HepG2 (cell line): ENCODE measurements around the gene CCDC201. TPM values are rescaled to one million over a fixed set of nuclear protein-coding genes. Genes with fewer than 3 reads are reported as not detected.

Experiments used
- ELF1 ChIP-seq: sonication (generic); formaldehyde crosslinking; IDR thresholded peaks from 2 replicates; pipeline ENCODE4 v1.4.0; 2020; ENCODE audit warnings: missing genetic modification reagents
- HOXA9 ChIP-seq: sonication (generic); formaldehyde crosslinking; IDR thresholded peaks from 2 replicates; pipeline ENCODE4 v1.8.1; 2022; ENCODE audit warnings: missing genetic modification reagents, mild to moderate bottlenecking, moderate library complexity, borderline replicate concordance
- MTA1 ChIP-seq: sonication (generic); formaldehyde crosslinking; IDR thresholded peaks from 2 replicates; pipeline ENCODE4 v1.4.0; 2020; ENCODE audit warnings: missing genetic modification reagents, mild to moderate bottlenecking, borderline replicate concordance
- NAIF1 ChIP-seq: sonication (generic); formaldehyde crosslinking; IDR thresholded peaks from 2 replicates; pipeline ENCODE4 v1.5.0; 2020; ENCODE audit warnings: mild to moderate bottlenecking, missing genetic modification reagents, borderline replicate concordance
- PHF5A ChIP-seq: IDR thresholded peaks from one replicate; pipeline ENCODE4 v1.6.1; 2018; ENCODE audit warnings: low read depth, missing genetic modification reagents; ENCODE audit not compliant: unreplicated experiment
- SNAI1 ChIP-seq: sonication (generic); formaldehyde crosslinking; IDR thresholded peaks from 2 replicates; pipeline ENCODE4 v1.5.0; 2020; ENCODE audit warnings: mild to moderate bottlenecking, missing genetic modification reagents, borderline replicate concordance
- XRCC5 ChIP-seq: fragments of 200-400 bp; formaldehyde crosslinking; optimal IDR thresholded peaks from 2 replicates; pipeline ENCODE3; 2017; ENCODE audit warnings: mild to moderate bottlenecking, low read length
- ZFP90 ChIP-seq: sonication (generic); formaldehyde crosslinking; IDR thresholded peaks from 2 replicates; pipeline ENCODE4 v1.8.0; 2022; ENCODE audit warnings: missing genetic modification reagents, mild to moderate bottlenecking, inconsistent platforms, borderline replicate concordance
- ZKSCAN8 ChIP-seq: IDR thresholded peaks from 2 replicates; pipeline ENCODE4 v1.6.1; 2016; ENCODE audit warnings: borderline replicate concordance, missing genetic modification reagents, missing compliant biosample characterization
- ZNF274 ChIP-seq: sonication (generic); formaldehyde crosslinking; IDR thresholded peaks from 2 replicates; pipeline ENCODE4 v1.5.1; 2020; ENCODE audit warnings: mild to moderate bottlenecking, missing genetic modification reagents
- ZNF460 ChIP-seq: sonication (generic); formaldehyde crosslinking; IDR thresholded peaks from 2 replicates; pipeline ENCODE4 v1.5.1; 2020; ENCODE audit warnings: missing genetic modification reagents, mild to moderate bottlenecking, borderline replicate concordance
- ZNF558 ChIP-seq: sonication (generic); formaldehyde crosslinking; IDR thresholded peaks from 2 replicates; pipeline ENCODE4 v1.9.0; 2022; ENCODE audit warnings: mild to moderate bottlenecking, missing genetic modification reagents, borderline replicate concordance
- ZNF616 ChIP-seq: sonication (generic); formaldehyde crosslinking; IDR thresholded peaks from 2 replicates; pipeline ENCODE4 v1.5.0; 2020; ENCODE audit warnings: low read depth, mild to moderate bottlenecking, missing genetic modification reagents
- polyA plus RNA-seq, 8 experiments: library from polyadenylated mRNA; depleted of rRNA in 3 of 8; stranded (reverse) in 7 of 8; unstranded in 1 of 8; fragments of >200 nt; fragmentation: Illumina TruSeq in 4 of 8; extraction: Trizol in 4 of 8; gene quantifications; 2 replicates each; pipeline versions ENCODE4 v1.2.1 to v1.2.3, GENCODE V29; 2011 to 2016; ENCODE audit warnings: low read depth in 4 of 8, missing spikeins in 1 of 8, mixed read lengths in 1 of 8; ENCODE audit not compliant: insufficient read depth in 1 of 8
- total RNA-seq, 5 experiments: library from RNA; depleted of rRNA; stranded (reverse); fragments of >200 nt; fragmentation: Illumina TruSeq; extraction: Trizol; gene quantifications; 2 replicates each; pipeline ENCODE4 v1.2.3, GENCODE V29; 2016; ENCODE audit warnings: low read depth in 1 of 5
- TF ChIP-seq, protein P1 (sequence below): fragments of 450-650 bp; IDR thresholded peaks from 2 replicates; pipeline ENCODE4 v1.6.1; 2016
- TF ChIP-seq, protein P2 (sequence below): sonication (generic); formaldehyde crosslinking; IDR thresholded peaks from 2 replicates; pipeline ENCODE4 v1.5.1; 2020; ENCODE audit warnings: mild to moderate bottlenecking, missing genetic modification reagents
- TF ChIP-seq, protein P3 (sequence below): sonication (generic); formaldehyde crosslinking; IDR thresholded peaks from 2 replicates; pipeline ENCODE4 v1.5.1; 2020; ENCODE audit warnings: missing genetic modification reagents, mild to moderate bottlenecking, borderline replicate concordance
- TF ChIP-seq, protein P4 (sequence below): sonication (generic); formaldehyde crosslinking; IDR thresholded peaks from 2 replicates; pipeline ENCODE4 v1.4.0; 2020; ENCODE audit warnings: missing genetic modification reagents, borderline replicate concordance
- TF ChIP-seq, protein P5 (sequence below): sonication (generic); formaldehyde crosslinking; IDR thresholded peaks from 2 replicates; pipeline ENCODE4 v1.8.0; 2022; ENCODE audit warnings: missing genetic modification reagents, mild to moderate bottlenecking, inconsistent platforms, borderline replicate concordance

Gene CCDC201
- total and polyA plus RNA-seq, 2 of the 13 experiments (the other 11 are each of a cell fraction or from before 2014, with no cell fraction given), result 0.92 TPM; not detected in 1

DNA sequence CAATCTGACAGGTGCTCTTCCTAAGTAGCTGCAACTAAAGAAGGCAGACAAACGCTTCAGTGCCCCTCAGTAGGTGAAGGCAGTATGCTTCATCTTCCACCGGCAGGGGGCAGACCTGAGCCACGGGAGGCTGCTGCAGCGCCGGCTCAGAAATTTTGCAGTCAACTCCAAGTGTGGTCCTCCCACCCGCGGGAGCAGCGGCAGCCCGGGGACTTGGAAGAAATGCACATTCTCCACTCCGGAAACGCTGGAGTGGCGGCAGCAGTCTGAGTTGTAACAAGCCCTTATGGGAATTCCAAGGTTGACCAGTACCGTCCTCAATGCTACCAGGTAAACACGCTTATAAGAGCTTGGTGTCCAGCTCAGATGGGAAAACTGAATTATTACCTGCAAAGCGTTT is 44.8 kb upstream of the CCDC201 start (continued):
- TF ChIP-seq, protein P1, sequence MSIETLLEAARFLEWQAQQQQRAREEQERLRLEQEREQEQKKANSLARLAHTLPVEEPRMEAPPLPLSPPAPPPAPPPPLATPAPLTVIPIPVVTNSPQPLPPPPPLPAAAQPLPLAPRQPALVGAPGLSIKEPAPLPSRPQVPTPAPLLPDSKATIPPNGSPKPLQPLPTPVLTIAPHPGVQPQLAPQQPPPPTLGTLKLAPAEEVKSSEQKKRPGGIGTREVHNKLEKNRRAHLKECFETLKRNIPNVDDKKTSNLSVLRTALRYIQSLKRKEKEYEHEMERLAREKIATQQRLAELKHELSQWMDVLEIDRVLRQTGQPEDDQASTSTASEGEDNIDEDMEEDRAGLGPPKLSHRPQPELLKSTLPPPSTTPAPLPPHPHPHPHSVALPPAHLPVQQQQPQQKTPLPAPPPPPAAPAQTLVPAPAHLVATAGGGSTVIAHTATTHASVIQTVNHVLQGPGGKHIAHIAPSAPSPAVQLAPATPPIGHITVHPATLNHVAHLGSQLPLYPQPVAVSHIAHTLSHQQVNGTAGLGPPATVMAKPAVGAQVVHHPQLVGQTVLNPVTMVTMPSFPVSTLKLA, result no peak
- TF ChIP-seq, protein P2, sequence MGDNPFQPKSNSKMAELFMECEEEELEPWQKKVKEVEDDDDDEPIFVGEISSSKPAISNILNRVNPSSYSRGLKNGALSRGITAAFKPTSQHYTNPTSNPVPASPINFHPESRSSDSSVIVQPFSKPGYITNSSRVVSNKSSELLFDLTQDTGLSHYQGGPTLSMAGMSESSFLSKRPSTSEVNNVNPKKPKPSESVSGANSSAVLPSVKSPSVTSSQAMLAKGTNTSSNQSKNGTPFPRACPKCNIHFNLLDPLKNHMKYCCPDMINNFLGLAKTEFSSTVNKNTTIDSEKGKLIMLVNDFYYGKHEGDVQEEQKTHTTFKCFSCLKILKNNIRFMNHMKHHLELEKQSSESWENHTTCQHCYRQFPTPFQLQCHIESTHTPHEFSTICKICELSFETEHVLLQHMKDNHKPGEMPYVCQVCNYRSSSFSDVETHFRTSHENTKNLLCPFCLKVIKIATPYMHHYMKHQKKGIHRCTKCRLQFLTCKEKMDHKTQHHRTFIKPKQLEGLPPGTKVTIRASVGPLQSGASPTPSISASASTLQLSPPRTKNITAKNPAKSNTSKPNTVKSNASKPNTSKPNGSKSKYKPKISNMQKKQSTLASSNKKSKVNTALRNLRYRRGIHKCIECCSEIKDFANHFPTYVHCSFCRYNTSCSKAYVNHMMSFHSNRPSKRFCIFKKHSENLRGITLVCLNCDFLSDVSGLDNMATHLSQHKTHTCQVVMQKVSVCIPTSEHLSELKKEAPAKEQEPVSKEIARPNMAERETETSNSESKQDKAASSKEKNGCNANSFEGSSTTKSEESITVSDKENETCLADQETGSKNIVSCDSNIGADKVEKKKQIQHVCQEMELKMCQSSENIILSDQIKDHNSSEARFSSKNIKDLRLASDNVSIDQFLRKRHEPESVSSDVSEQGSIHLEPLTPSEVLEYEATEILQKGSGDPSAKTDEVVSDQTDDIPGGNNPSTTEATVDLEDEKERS (CRISPR knock-in tag), result no peak
- TF ChIP-seq ELF1 (CRISPR knock-in tag), result no peak
- no peak for TF ChIP-seq SNAI1 (CRISPR knock-in tag)
- no peak for TF ChIP-seq ZNF460 (CRISPR knock-in tag)
- TF ChIP-seq PHF5A (CRISPR knock-in tag), result no peak
- TF ChIP-seq XRCC5, result peak; percentile 80
- TF ChIP-seq ZFP90 (CRISPR knock-in tag), result no peak
- TF ChIP-seq ZNF558 (CRISPR knock-in tag), result no peak
- no peak for TF ChIP-seq MTA1 (CRISPR knock-in tag)
- TF ChIP-seq HOXA9, result no peak
- TF ChIP-seq, protein P3, sequence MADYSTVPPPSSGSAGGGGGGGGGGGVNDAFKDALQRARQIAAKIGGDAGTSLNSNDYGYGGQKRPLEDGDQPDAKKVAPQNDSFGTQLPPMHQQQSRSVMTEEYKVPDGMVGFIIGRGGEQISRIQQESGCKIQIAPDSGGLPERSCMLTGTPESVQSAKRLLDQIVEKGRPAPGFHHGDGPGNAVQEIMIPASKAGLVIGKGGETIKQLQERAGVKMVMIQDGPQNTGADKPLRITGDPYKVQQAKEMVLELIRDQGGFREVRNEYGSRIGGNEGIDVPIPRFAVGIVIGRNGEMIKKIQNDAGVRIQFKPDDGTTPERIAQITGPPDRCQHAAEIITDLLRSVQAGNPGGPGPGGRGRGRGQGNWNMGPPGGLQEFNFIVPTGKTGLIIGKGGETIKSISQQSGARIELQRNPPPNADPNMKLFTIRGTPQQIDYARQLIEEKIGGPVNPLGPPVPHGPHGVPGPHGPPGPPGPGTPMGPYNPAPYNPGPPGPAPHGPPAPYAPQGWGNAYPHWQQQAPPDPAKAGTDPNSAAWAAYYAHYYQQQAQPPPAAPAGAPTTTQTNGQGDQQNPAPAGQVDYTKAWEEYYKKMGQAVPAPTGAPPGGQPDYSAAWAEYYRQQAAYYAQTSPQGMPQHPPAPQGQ (CRISPR knock-in tag), result no peak
- TF ChIP-seq, protein P4, sequence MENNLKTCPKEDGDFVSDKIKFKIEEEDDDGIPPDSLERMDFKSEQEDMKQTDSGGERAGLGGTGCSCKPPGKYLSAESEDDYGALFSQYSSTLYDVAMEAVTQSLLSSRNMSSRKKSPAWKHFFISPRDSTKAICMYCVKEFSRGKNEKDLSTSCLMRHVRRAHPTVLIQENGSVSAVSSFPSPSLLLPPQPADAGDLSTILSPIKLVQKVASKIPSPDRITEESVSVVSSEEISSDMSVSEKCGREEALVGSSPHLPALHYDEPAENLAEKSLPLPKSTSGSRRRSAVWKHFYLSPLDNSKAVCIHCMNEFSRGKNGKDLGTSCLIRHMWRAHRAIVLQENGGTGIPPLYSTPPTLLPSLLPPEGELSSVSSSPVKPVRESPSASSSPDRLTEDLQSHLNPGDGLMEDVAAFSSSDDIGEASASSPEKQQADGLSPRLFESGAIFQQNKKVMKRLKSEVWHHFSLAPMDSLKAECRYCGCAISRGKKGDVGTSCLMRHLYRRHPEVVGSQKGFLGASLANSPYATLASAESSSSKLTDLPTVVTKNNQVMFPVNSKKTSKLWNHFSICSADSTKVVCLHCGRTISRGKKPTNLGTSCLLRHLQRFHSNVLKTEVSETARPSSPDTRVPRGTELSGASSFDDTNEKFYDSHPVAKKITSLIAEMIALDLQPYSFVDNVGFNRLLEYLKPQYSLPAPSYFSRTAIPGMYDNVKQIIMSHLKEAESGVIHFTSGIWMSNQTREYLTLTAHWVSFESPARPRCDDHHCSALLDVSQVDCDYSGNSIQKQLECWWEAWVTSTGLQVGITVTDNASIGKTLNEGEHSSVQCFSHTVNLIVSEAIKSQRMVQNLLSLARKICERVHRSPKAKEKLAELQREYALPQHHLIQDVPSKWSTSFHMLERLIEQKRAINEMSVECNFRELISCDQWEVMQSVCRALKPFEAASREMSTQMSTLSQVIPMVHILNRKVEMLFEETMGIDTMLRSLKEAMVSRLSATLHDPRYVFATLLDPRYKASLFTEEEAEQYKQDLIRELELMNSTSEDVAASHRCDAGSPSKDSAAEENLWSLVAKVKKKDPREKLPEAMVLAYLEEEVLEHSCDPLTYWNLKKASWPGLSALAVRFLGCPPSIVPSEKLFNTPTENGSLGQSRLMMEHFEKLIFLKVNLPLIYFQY (CRISPR knock-in tag), result no peak
- TF ChIP-seq NAIF1 (CRISPR knock-in tag), result no peak
- no peak for TF ChIP-seq ZNF274 (CRISPR knock-in tag)
- no peak for TF ChIP-seq ZKSCAN8
- TF ChIP-seq, protein P5, sequence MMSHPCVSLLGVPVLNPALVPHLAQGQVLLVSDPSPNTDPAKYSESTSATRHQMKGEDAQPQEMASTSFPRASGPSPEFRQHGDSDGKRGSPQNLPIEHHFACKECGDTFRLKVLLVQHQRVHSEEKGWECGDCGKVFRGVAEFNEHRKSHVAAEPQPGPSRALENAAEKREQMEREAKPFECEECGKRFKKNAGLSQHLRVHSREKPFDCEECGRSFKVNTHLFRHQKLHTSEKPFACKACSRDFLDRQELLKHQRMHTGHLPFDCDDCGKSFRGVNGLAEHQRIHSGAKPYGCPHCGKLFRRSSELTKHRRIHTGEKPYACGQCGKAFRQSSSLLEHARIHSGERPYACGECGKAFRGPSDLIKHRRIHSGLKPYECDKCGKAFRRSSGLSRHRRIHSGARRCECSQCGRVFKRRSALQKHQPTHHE (CRISPR knock-in tag), result no peak
- TF ChIP-seq ZNF616 (CRISPR knock-in tag), result no peak
